Measurements from ENCODE around the gene CHST8.
"Not testable (repeated sequence)": the region's sequence is repeated elsewhere in the genome, so short reads cannot be mapped to it uniquely, and the experiment has no call there.

Gene CHST8

GRCh38 chr19:33647146-33647545 is 25.4 kb downstream of the CHST8 start:
- DNase-seq = no peak

GRCh38 chr19:33649627-33650305 is 28.0 kb downstream of the CHST8 start:
- DNase-seq = no peak

GRCh38 chr19:33653684-33654083 is 31.9 kb downstream of the CHST8 start:
- DNase-seq = no peak

GRCh38 chr19:33654840-33655508 is 33.2 kb downstream of the CHST8 start:
- DNase-seq = no peak

- no peak for DNase-seq
Measured at GRCh38 chr19:33659835-33660234, 38.1 kb downstream of the CHST8 start.

GRCh38 chr19:33660410-33661124 is 38.8 kb downstream of the CHST8 start:
- DNase-seq = no peak

- DNase-seq = no peak
Measured at GRCh38 chr19:33661336-33661735, 39.6 kb downstream of the CHST8 start.

- DNase-seq = no peak
Measured at GRCh38 chr19:33662391-33663092, 40.8 kb downstream of the CHST8 start.

GRCh38 chr19:33663316-33663715 is 41.6 kb downstream of the CHST8 start:
- DNase-seq = not testable (repeated sequence)

- DNase-seq = no peak
Measured at GRCh38 chr19:33664744-33665143, 43.0 kb downstream of the CHST8 start.

GRCh38 chr19:33665776-33666595 is 44.2 kb downstream of the CHST8 start:
- DNase-seq = no peak

GRCh38 chr19:33667141-33667650 is 45.4 kb downstream of the CHST8 start:
- DNase-seq = no peak

- DNase-seq = no peak
Measured at GRCh38 chr19:33667881-33668280, 46.1 kb downstream of the CHST8 start.

GRCh38 chr19:33668968-33669367 is 47.2 kb downstream of the CHST8 start:
- no peak for DNase-seq

- no peak for DNase-seq
Measured at GRCh38 chr19:33669376-33669775, 47.6 kb downstream of the CHST8 start.

GRCh38 chr19:33670398-33670797 is 48.6 kb downstream of the CHST8 start:
- no peak for DNase-seq

GRCh38 chr19:33671211-33671610 is 49.5 kb downstream of the CHST8 start:
- no peak for DNase-seq

- no peak for DNase-seq
Measured at GRCh38 chr19:33673258-33673875, 51.6 kb downstream of the CHST8 start.

GRCh38 chr19:33673996-33674625 is 52.4 kb downstream of the CHST8 start:
- DNase-seq = no peak

GRCh38 chr19:33674626-33675367 is 53.0 kb downstream of the CHST8 start:
- no peak for DNase-seq
